ENCODE results near the gene FTL.

DNA sequence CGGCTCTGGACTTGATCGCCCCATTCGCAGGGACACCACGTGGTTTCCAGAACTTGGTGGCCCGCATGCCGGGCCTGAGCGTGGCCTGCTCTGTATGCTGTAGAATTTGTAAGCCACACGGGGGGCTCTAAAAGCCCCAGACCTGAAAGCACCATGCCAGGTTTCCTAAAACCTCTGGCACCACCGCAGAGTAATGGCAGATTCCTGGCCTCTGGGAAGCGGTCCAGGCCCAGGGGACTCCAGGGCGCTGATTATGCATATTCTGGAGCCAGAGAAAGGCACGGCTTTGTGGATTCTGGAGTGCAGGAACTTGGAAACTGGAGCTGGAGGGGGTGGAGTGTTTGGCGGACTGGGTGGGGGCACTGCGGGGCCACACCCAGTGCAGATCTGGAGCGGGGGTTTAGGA lies 3.7 kb downstream of the FTL start:
- TF ChIP-seq, protein P1, sequence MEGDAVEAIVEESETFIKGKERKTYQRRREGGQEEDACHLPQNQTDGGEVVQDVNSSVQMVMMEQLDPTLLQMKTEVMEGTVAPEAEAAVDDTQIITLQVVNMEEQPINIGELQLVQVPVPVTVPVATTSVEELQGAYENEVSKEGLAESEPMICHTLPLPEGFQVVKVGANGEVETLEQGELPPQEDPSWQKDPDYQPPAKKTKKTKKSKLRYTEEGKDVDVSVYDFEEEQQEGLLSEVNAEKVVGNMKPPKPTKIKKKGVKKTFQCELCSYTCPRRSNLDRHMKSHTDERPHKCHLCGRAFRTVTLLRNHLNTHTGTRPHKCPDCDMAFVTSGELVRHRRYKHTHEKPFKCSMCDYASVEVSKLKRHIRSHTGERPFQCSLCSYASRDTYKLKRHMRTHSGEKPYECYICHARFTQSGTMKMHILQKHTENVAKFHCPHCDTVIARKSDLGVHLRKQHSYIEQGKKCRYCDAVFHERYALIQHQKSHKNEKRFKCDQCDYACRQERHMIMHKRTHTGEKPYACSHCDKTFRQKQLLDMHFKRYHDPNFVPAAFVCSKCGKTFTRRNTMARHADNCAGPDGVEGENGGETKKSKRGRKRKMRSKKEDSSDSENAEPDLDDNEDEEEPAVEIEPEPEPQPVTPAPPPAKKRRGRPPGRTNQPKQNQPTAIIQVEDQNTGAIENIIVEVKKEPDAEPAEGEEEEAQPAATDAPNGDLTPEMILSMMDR (IDR thresholded peaks at IDR 0.05), result no peak
- TF ChIP-seq POLR2A (IDR thresholded peaks at IDR 0.05), result no peak

Data from uterus (tissue), 2 donors.